Keratinocyte (primary cell): Measurements from ENCODE around the gene SYPL1. TPM values are rescaled to one million over a fixed set of nuclear protein-coding genes. Genes with fewer than 3 reads are reported as not detected.

Source experiments
- DNase-seq: peaks from one replicate; pipeline ENCODE4 v3.0.0-alpha.2; 2011; ENCODE audit warnings: low read depth, missing footprints, low spot score
- FAIRE-seq: peaks from 2 replicates; lab custom pipeline; 2011; peaks lifted over from hg19 to GRCh38; lab: Jason Lieb, UNC
- H2AFZ ChIP-seq: 2 replicates; pipeline ENCODE4 v1.6.0; 2012; ENCODE audit warnings: low read length, control low read depth, inconsistent platforms; ENCODE audit not compliant: control insufficient read depth
- H3K27ac ChIP-seq: 2 replicates; pipeline ENCODE4 v1.5.1; 2011; ENCODE audit warnings: low read length; ENCODE audit not compliant: control insufficient read depth, insufficient read depth
- H3K27me3 ChIP-seq: 3 replicates; pipeline ENCODE4 v1.6.0; 2011; ENCODE audit warnings: low read length; ENCODE audit not compliant: control insufficient read depth, insufficient read depth; ENCODE audit errors: extremely low read depth
- H3K36me3 ChIP-seq, 2 experiments: 2 replicates in 1 of 2; 3 replicates in 1 of 2; pipeline ENCODE4 v1.5.1; 2011; ENCODE audit warnings: low read length in 2 of 2, mild to moderate bottlenecking in 1 of 2; ENCODE audit not compliant: control insufficient read depth in 2 of 2, insufficient read depth in 2 of 2; ENCODE audit errors: extremely low read depth in 1 of 2
- H3K4me1 ChIP-seq: 3 replicates; pipeline ENCODE4 v1.5.1; 2011; ENCODE audit warnings: low read length; ENCODE audit not compliant: control insufficient read depth, insufficient read depth; ENCODE audit errors: extremely low read depth
- H3K4me2 ChIP-seq: 3 replicates; pipeline ENCODE4 v1.6.0; 2011; ENCODE audit warnings: low read depth, low read length; ENCODE audit not compliant: control insufficient read depth, insufficient read depth; ENCODE audit errors: extremely low read depth
- H3K4me3 ChIP-seq, 3 experiments: fragments of 200-600 bp in 1 of 3; sonication (generic) in 1 of 3; 2 replicates in 2 of 3; 3 replicates in 1 of 3; pipeline ENCODE4 v1.5.1; 2011 to 2016; ENCODE audit warnings: low read length in 3 of 3, mild to moderate bottlenecking in 3 of 3, control low read depth in 2 of 3, inconsistent platforms in 1 of 3, low read depth in 1 of 3, mixed read lengths in 1 of 3, mixed run types in 1 of 3, moderate library complexity in 1 of 3; ENCODE audit not compliant: control insufficient read depth in 2 of 3, insufficient read depth in 2 of 3; ENCODE audit errors: extremely low read depth in 1 of 3
- H3K79me2 ChIP-seq: 2 replicates; pipeline ENCODE4 v1.6.0; 2012; ENCODE audit warnings: low read length; ENCODE audit not compliant: control insufficient read depth, insufficient read depth
- H3K9ac ChIP-seq: 3 replicates; pipeline ENCODE4 v1.6.0; 2011; ENCODE audit warnings: low read length; ENCODE audit not compliant: control insufficient read depth, insufficient read depth; ENCODE audit errors: extremely low read depth
- H3K9me1 ChIP-seq: 3 replicates; pipeline ENCODE4 v1.6.0; 2011; ENCODE audit warnings: low read length; ENCODE audit not compliant: control insufficient read depth, insufficient read depth; ENCODE audit errors: extremely low read depth
- H3K9me3 ChIP-seq: 2 replicates; pipeline ENCODE4 v1.5.1; 2012; ENCODE audit warnings: low read depth, low read length; ENCODE audit not compliant: control insufficient read depth
- H4K20me1 ChIP-seq: 3 replicates; pipeline ENCODE4 v1.6.0; 2011; ENCODE audit warnings: low read length; ENCODE audit not compliant: control insufficient read depth, insufficient read depth; ENCODE audit errors: extremely low read depth
- CTCF ChIP-seq, 3 experiments: IDR thresholded peaks in 1 of 3; conservative IDR thresholded peaks in 1 of 3; optimal IDR thresholded peaks in 1 of 3; 2 replicates in 2 of 3; 3 replicates in 1 of 3; pipeline versions ENCODE3 to v1.5.1; 2011; ENCODE audit warnings: low read length in 3 of 3, mild to moderate bottlenecking in 3 of 3, moderate library complexity in 2 of 3, control low read depth in 1 of 3, inconsistent platforms in 1 of 3; ENCODE audit not compliant: insufficient read depth in 2 of 3; ENCODE audit errors: extremely low read depth in 1 of 3
- EZH2 ChIP-seq: IDR thresholded peaks from one replicate; pipeline ENCODE4 v1.6.1; 2012; ENCODE audit warnings: inconsistent platforms, mild to moderate bottlenecking, low read length, moderate library complexity
- dilution Hi-C: fragments of 300-500 bp; cut with MboI; formaldehyde crosslinking; loops from one replicate; pipeline ENCODE4 v1.7.0; 2020; ENCODE audit warnings: low sequenced_read_pairs; ENCODE audit not compliant: extremely low pct_ligation_motif_present
- polyA plus RNA-seq, 5 experiments: library from polyadenylated mRNA; depleted of rRNA in 3 of 5; stranded (reverse) in 3 of 5; stranded (forward) in 1 of 5; unstranded in 1 of 5; fragments of >200 nt; gene quantifications; 1 replicate in 1 of 5; 2 replicates in 3 of 5; 3 replicates in 1 of 5; pipeline versions ENCODE4 v1.2.1 to v1.2.3, GENCODE V29; 2011 to 2012; ENCODE audit warnings: missing spikeins in 2 of 5, low read depth in 1 of 5, low replicate concordance in 1 of 5

SYPL1 gene
- polyA plus RNA-seq, 1 donor (not counting 4 experiments of a cell fraction or from before 2014, with no cell fraction given), result 254 TPM

GRCh38 chr7:106134241-106134640, 22.1 kb upstream of the SYPL1 start:
- H3K9me1 ChIP-seq, result no peaks in the 10 kb centered on the region
- no peaks in the 10 kb centered on the region for H3K4me1 ChIP-seq
- dilution Hi-C loops, result no loop called here
- no peak for DNase-seq
- H3K27ac ChIP-seq, result no peak overlapping the region
- H3K79me2 ChIP-seq, result no peaks in the 10 kb centered on the region
- H2AFZ ChIP-seq, result no peak overlapping the region
- no peaks in the 10 kb centered on the region for H4K20me1 ChIP-seq
- no peaks in the 10 kb centered on the region for H3K27me3 ChIP-seq
- no peak overlapping the region for H3K4me3 ChIP-seq
- no peak overlapping the region for H3K9ac ChIP-seq
- H3K4me2 ChIP-seq, result no peak overlapping the region
- no peaks in the 10 kb centered on the region for H3K9me3 ChIP-seq
- no peaks in the 10 kb centered on the region for H3K36me3 ChIP-seq
- TF ChIP-seq CTCF (optimal IDR thresholded peaks at IDR 0.05 in 1 of 3, IDR thresholded peaks at IDR 0.05 in 1 of 3, conservative IDR thresholded peaks at IDR 0.05 in 1 of 3; ENCODE audit: extremely low read depth in 1 of 3, insufficient read depth in 2 of 3, low read length in 3 of 3), result no peak
- TF ChIP-seq EZH2, result no peak
- no peak for FAIRE-seq

- DNase-seq (no peak), FAIRE-seq (no peak)
- Histone ChIP-seq H3K27me3 (no peaks in the 10 kb centered on the region), H3K9ac (no peak overlapping the region), H3K4me2 (no peak overlapping the region), H4K20me1 (no peaks in the 10 kb centered on the region), H3K27ac (no peak overlapping the region), H3K9me1 (no peaks in the 10 kb centered on the region), H3K36me3 (no peaks in the 10 kb centered on the region), H3K4me1 (peaks cover 5% of the 10 kb centered on the region), H3K9me3 (no peaks in the 10 kb centered on the region), H3K79me2 (no peaks in the 10 kb centered on the region), H3K4me3 (no peak overlapping the region), H2AFZ (no peak overlapping the region)
- dilution Hi-C loops, result no loop called here
- TF ChIP-seq CTCF (optimal IDR thresholded peaks at IDR 0.05 in 1 of 3, IDR thresholded peaks at IDR 0.05 in 1 of 3, conservative IDR thresholded peaks at IDR 0.05 in 1 of 3; ENCODE audit: extremely low read depth in 1 of 3, insufficient read depth in 2 of 3, low read length in 3 of 3) (no peak), EZH2 (no peak)
Measured at GRCh38 chr7:106129291-106129690, 17.2 kb upstream of the SYPL1 start.
